Measurements from ENCODE around the gene RTN1.

Gene RTN1

DNA sequence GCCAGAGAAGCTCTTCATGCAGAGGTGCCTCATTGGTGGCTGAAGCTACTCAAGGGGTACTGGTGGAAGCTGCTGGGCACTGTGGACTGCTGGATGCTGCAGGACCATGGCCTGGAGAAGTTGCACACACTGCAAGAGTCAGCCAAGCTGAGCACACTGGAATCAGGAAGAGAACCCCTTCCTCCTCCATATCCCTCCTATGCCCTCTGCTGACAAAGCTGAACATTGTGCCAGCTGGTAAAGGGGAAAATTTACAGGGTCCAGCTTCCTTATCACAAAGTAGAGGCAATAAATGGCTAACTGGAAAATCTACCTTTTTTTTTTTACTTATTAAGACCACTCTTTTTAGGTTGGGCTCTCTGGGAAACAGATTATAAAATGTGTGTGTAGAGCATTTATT is 300.5 kb downstream of the RTN1 start:
- no peak overlapping the region for H3K4me2 ChIP-seq (ENCODE audit: low read depth, low read length)
- H3K4me3 ChIP-seq (ENCODE audit: low read length) = no peak overlapping the region
- H3K27ac ChIP-seq (ENCODE audit: low read length) = no peak overlapping the region
- no peaks in the 10 kb centered on the region for H3K27me3 ChIP-seq (replicated peaks; ENCODE audit: insufficient read depth, low read length)
- no peak for DNase-seq
- no peak overlapping the region for H3K9ac ChIP-seq (ENCODE audit: low read length)
- H3K9me3 ChIP-seq (replicated peaks; ENCODE audit: insufficient read depth, low read length) = no peaks in the 10 kb centered on the region
- no peaks in the 10 kb centered on the region for H3K4me1 ChIP-seq (ENCODE audit: low read length)
- H4K20me1 ChIP-seq (ENCODE audit: insufficient read depth, low read length) = no peaks in the 10 kb centered on the region
- TF ChIP-seq EZH2 (optimal IDR thresholded peaks at IDR 0.05; ENCODE audit: low read depth, low read length) (no peak), EZH2phosphoT487 (IDR thresholded peaks at IDR 0.05; ENCODE audit: low read length) (no peak)
- TF ChIP-seq, protein P1, sequence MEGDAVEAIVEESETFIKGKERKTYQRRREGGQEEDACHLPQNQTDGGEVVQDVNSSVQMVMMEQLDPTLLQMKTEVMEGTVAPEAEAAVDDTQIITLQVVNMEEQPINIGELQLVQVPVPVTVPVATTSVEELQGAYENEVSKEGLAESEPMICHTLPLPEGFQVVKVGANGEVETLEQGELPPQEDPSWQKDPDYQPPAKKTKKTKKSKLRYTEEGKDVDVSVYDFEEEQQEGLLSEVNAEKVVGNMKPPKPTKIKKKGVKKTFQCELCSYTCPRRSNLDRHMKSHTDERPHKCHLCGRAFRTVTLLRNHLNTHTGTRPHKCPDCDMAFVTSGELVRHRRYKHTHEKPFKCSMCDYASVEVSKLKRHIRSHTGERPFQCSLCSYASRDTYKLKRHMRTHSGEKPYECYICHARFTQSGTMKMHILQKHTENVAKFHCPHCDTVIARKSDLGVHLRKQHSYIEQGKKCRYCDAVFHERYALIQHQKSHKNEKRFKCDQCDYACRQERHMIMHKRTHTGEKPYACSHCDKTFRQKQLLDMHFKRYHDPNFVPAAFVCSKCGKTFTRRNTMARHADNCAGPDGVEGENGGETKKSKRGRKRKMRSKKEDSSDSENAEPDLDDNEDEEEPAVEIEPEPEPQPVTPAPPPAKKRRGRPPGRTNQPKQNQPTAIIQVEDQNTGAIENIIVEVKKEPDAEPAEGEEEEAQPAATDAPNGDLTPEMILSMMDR (IDR thresholded peaks at IDR 0.05; ENCODE audit: low read length) = no peak
- no peaks in the 10 kb centered on the region for H3K9me2 ChIP-seq (replicated peaks; ENCODE audit: insufficient read depth, low read length)
- H3K36me3 ChIP-seq (replicated peaks; ENCODE audit: insufficient read depth, low read length) = no peaks in the 10 kb centered on the region
- no peaks in the 10 kb centered on the region for H3K79me2 ChIP-seq (ENCODE audit: low read length)
- H2AFZ ChIP-seq (ENCODE audit: low read length) = no peak overlapping the region
- no peaks in the 10 kb centered on the region for H3F3A ChIP-seq (ENCODE audit: insufficient read depth, low read length)

DNA sequence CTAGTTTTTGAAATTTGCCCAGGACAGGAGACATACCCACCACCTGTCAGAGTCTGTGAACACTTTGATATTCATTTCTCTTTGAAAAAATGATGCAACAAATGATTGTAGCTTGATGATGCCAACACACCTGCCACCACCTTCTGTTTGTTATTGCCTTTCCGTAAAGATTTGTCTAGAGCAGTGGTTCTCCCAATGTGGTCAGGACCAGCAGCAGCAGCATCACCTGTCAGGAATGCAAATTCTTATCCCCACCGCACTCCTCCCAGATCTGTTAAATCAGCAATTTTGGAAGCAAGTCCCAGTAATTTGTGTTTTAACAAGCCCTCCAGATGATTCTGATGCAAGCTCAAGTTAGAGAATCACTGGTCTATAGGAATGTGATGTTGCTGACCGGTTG is 303.9 kb downstream of the RTN1 start:
- no peak for DNase-seq
- H3K4me2 ChIP-seq (ENCODE audit: low read depth, low read length) = no peak overlapping the region
- no peaks in the 10 kb centered on the region for H3K9me3 ChIP-seq (replicated peaks; ENCODE audit: insufficient read depth, low read length)
- H3K9ac ChIP-seq (ENCODE audit: low read length) = no peak overlapping the region
- H3K79me2 ChIP-seq (ENCODE audit: low read length) = no peaks in the 10 kb centered on the region
- H3K9me2 ChIP-seq (replicated peaks; ENCODE audit: insufficient read depth, low read length) = no peaks in the 10 kb centered on the region
- H4K20me1 ChIP-seq (ENCODE audit: insufficient read depth, low read length) = no peaks in the 10 kb centered on the region
- TF ChIP-seq, protein P1 (IDR thresholded peaks at IDR 0.05; ENCODE audit: low read length) = no peak
- TF ChIP-seq EZH2phosphoT487 (IDR thresholded peaks at IDR 0.05; ENCODE audit: low read length) (no peak), EZH2 (optimal IDR thresholded peaks at IDR 0.05; ENCODE audit: low read depth, low read length) (no peak)
- no peak overlapping the region for H3K4me3 ChIP-seq (ENCODE audit: low read length)
- no peaks in the 10 kb centered on the region for H3F3A ChIP-seq (ENCODE audit: insufficient read depth, low read length)
- H3K27ac ChIP-seq (ENCODE audit: low read length) = no peak overlapping the region
- no peaks in the 10 kb centered on the region for H3K36me3 ChIP-seq (replicated peaks; ENCODE audit: insufficient read depth, low read length)
- no peak overlapping the region for H2AFZ ChIP-seq (ENCODE audit: low read length)
- H3K27me3 ChIP-seq (replicated peaks; ENCODE audit: insufficient read depth, low read length) = no peaks in the 10 kb centered on the region
- no peaks in the 10 kb centered on the region for H3K4me1 ChIP-seq (ENCODE audit: low read length)

DNA sequence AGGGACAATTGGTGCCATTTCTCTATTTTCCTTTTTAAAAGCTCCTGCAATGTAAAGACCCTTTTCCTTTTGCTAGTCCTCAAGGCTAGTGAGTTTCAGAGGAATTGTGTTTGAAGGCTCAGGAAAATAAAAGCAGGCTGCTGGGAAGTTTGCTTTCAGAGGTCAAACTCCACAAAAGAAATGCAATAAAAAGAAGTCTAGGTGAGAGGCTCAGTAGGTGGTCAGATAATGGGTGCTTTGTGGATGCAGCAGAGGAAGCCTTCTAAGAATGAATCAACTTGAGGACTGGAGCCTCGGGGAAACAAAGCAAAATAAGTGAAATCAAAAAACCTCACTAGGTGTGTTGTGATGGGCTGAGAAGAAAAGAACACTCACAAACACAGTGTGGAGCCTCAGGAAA is 304.3 kb downstream of the RTN1 start:
- no peak overlapping the region for H3K9ac ChIP-seq (ENCODE audit: low read length)
- no peak overlapping the region for H3K27ac ChIP-seq (ENCODE audit: low read length)
- H3K4me3 ChIP-seq (ENCODE audit: low read length) = no peak overlapping the region
- no peak for DNase-seq
- H3K4me2 ChIP-seq (ENCODE audit: low read depth, low read length) = no peak overlapping the region
- no peaks in the 10 kb centered on the region for H3K9me3 ChIP-seq (replicated peaks; ENCODE audit: insufficient read depth, low read length)
- H2AFZ ChIP-seq (ENCODE audit: low read length) = no peak overlapping the region
- no peaks in the 10 kb centered on the region for H3K27me3 ChIP-seq (replicated peaks; ENCODE audit: insufficient read depth, low read length)
- no peaks in the 10 kb centered on the region for H3K79me2 ChIP-seq (ENCODE audit: low read length)
- H3K4me1 ChIP-seq (ENCODE audit: low read length) = no peaks in the 10 kb centered on the region
- H3K36me3 ChIP-seq (replicated peaks; ENCODE audit: insufficient read depth, low read length) = no peaks in the 10 kb centered on the region
- no peaks in the 10 kb centered on the region for H3F3A ChIP-seq (ENCODE audit: insufficient read depth, low read length)
- H4K20me1 ChIP-seq (ENCODE audit: insufficient read depth, low read length) = no peaks in the 10 kb centered on the region
- TF ChIP-seq, protein P1 (IDR thresholded peaks at IDR 0.05; ENCODE audit: low read length) = no peak
- TF ChIP-seq EZH2 (optimal IDR thresholded peaks at IDR 0.05; ENCODE audit: low read depth, low read length) = no peak
- no peak for TF ChIP-seq EZH2phosphoT487 (IDR thresholded peaks at IDR 0.05; ENCODE audit: low read length)
- no peaks in the 10 kb centered on the region for H3K9me2 ChIP-seq (replicated peaks; ENCODE audit: insufficient read depth, low read length)

All from MM.1S (cell line).